PC-3 (cell line): Measurements from ENCODE around the gene CBARP. TPM values are rescaled to one million over a fixed set of nuclear protein-coding genes. Genes with fewer than 3 reads are reported as not detected.

Experiments
- ATAC-seq: fragments of 200-7000 bp; cut with Tn5 transposase; 2 replicates; pipeline ENCODE4 v1.9.1; 2020; ENCODE audit warnings: mild to moderate bottlenecking, moderate library complexity
- BruUV-seq: library from RNA; stranded (reverse); fragments of 400-500 nt; replicated peaks from 2 replicates; lab custom pipeline; 2021; lab: Mats Ljungman, UMichigan
- CTCF ChIA-PET: fragments of 300-600 bp; sonication (Branson Sonifier 250); formaldehyde crosslinking; loops from one replicate; lab custom pipeline; 2022; ENCODE audit warnings: antibody characterized with exemption; lab: Charles Lee
- POLR2A ChIA-PET: fragments of 300-600 bp; sonication (Branson Sonifier 250); formaldehyde crosslinking; loops from one replicate; lab custom pipeline; 2022; ENCODE audit warnings: antibody characterized with exemption; ENCODE audit not compliant: unreplicated experiment; lab: Charles Lee
- DNase-seq: peaks from one replicate; pipeline ENCODE4 v3.0.0-alpha.2; 2015
- H2AFZ ChIP-seq: fragments of 300-600 bp; sonication (generic); 2 replicates; pipeline ENCODE4 v1.6.0; 2016; ENCODE audit warnings: antibody characterized with exemption, low read length
- H3F3A ChIP-seq: fragments of 300-600 bp; sonication (generic); one replicate; pipeline ENCODE4 v1.6.0; 2017; ENCODE audit warnings: antibody characterized with exemption, low read length, control low read depth, mild to moderate bottlenecking; ENCODE audit not compliant: unreplicated experiment
- H3K27ac ChIP-seq: fragments of 300-600 bp; sonication (generic); 2 replicates; pipeline ENCODE4 v1.5.1; 2016; ENCODE audit warnings: mild to moderate bottlenecking, low read length
- H3K27me3 ChIP-seq: fragments of 300-600 bp; sonication (generic); 2 replicates; pipeline ENCODE4 v1.6.1; 2016; ENCODE audit warnings: low read length, mixed read lengths
- H3K36me3 ChIP-seq: fragments of 300-600 bp; sonication (generic); 2 replicates; pipeline ENCODE4 v1.6.1; 2016; ENCODE audit warnings: low read depth, mixed run types, low read length, mixed read lengths
- H3K4me1 ChIP-seq: fragments of 300-600 bp; sonication (generic); 2 replicates; pipeline ENCODE4 v1.5.1; 2016; ENCODE audit warnings: low read length; ENCODE audit not compliant: insufficient read depth
- H3K4me2 ChIP-seq: fragments of 300-600 bp; sonication (generic); 2 replicates; pipeline ENCODE4 v1.6.0; 2016; ENCODE audit warnings: low read length
- H3K4me3 ChIP-seq: fragments of 300-600 bp; sonication (generic); 2 replicates; pipeline ENCODE4 v1.5.1; 2016; ENCODE audit warnings: mild to moderate bottlenecking, low read length, mixed read lengths
- H3K79me2 ChIP-seq: fragments of 300-600 bp; sonication (generic); 2 replicates; pipeline ENCODE4 v1.6.1; 2017; ENCODE audit warnings: low read length, mixed read lengths
- H3K9ac ChIP-seq: fragments of 300-600 bp; sonication (generic); 2 replicates; pipeline ENCODE4 v1.6.0; 2016; ENCODE audit warnings: mild to moderate bottlenecking, low read length
- H3K9me2 ChIP-seq: fragments of 300-600 bp; sonication (generic); replicated peaks from 2 replicates; pipeline ENCODE4 v1.6.1; 2016; ENCODE audit warnings: mixed run types, low read length, mixed read lengths
- H3K9me3 ChIP-seq: fragments of 300-600 bp; sonication (generic); 2 replicates; pipeline ENCODE4 v1.6.1; 2016; ENCODE audit warnings: low read length, mixed read lengths
- H4K20me1 ChIP-seq: fragments of 300-600 bp; sonication (generic); 2 replicates; pipeline ENCODE4 v1.6.1; 2016; ENCODE audit warnings: low read length, mixed read lengths
- EZH2 ChIP-seq: fragments of 300-600 bp; sonication (generic); IDR thresholded peaks from one replicate; pipeline ENCODE4 v1.6.1; 2017; ENCODE audit warnings: antibody characterized with exemption, mild to moderate bottlenecking, low read length; ENCODE audit not compliant: unreplicated experiment
- EZH2phosphoT487 ChIP-seq: fragments of 300-600 bp; sonication (generic); IDR thresholded peaks from 2 replicates; pipeline ENCODE4 v1.6.1; 2018; ENCODE audit warnings: mild to moderate bottlenecking, antibody characterized with exemption, low read length, borderline replicate concordance
- intact Hi-C: fragments of 100-400 bp; cut with micrococcal nuclease; formaldehyde crosslinking; loops from 2 replicates; pipeline ENCODE4 v1.9.0; 2023
- total RNA-seq: library from RNA; depleted of rRNA; stranded (reverse); fragments of >200 nt; gene quantifications from 2 replicates; pipeline ENCODE4 v1.2.3, GENCODE V29; 2014
- TF ChIP-seq, protein P1 (sequence below): fragments of 300-600 bp; sonication (generic); conservative IDR thresholded peaks from 2 replicates; pipeline ENCODE4 v1.5.1; 2017; ENCODE audit warnings: antibody characterized with exemption, low read depth, mild to moderate bottlenecking, low read length

Gene CBARP
- total RNA-seq, 1 experiment from 2014 or later: 3.3 TPM

DNA sequence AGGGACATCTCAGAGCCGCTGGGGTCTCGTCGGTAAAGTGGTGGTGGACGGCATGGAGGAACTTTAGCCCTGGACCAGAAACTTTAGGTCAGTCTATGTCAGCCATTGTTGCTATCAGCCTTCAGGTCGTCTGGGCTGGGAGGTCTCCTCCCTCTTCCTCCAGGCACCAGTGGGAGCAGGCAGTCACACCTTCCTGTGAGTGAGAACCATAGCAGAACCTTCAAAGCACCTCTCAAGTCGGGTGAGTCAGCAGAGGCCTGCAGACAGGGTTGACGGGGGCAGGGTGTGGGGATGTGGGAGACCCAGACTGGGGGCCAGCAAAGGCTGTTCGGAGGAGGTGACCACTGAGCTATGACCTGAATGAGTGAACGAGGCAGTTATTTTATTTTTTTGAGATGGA, 48.4 kb downstream of the CBARP start:
- 0 out of 2 replicates have a peak overlapping the region, but pooled peaks have one; percentile 12 for H3K27ac ChIP-seq

DNA sequence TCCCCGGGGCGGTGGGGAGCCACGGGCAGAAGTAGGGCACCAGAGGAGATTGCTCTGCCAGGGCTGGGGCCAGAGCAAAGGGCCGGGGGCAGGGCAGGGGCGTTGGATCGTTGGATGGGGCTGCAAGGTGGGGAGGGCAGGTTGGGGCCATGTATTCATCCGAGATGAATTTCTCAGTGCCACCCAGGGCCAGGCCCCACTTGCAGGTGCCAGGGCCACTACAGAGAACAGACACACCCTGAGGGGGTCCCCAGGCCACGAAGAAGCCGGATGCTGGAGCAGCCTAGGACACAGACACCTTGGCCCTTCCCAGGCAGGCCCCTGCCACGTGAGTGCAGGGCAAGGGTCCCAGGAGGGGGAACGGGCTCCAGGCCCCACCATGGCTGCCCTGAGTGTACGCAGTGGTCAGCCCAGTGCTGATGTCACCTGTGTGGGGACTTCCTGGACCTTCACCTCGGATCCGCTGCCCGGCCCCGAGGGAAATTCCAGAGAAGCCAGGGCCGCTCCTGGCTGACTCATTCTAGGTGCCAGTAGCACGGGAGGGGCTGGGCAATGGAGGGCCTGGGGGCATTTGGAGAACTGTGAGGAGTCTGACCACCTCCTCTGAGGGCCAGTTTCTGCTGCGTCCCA, 54.1 kb downstream of the CBARP start:
- Histone ChIP-seq H3K27ac (peak overlapping the region; percentile 95), H3K9me3 (no peaks in the 10 kb centered on the region), H3F3A (no peaks in the 10 kb centered on the region), H3K9me2 (no peaks in the 10 kb centered on the region), H2AFZ (0 out of 2 replicates have a peak overlapping the region, but pooled peaks have one; percentile 16), H3K4me1 (peaks cover 40% of the 10 kb centered on the region), H3K36me3 (no peaks in the 10 kb centered on the region), H3K4me3 (no peak overlapping the region), H3K9ac (peak overlapping the region; percentile 77), H3K4me2 (peak overlapping the region; percentile 50), H4K20me1 (no peaks in the 10 kb centered on the region), H3K79me2 (0 out of 2 replicates have a peak, but pooled peaks cover 13% of the 10 kb centered on the region), H3K27me3 (no peaks in the 10 kb centered on the region)
- POLR2A ChIA-PET: no interaction called here
- peak; percentile 92 for DNase-seq
- ATAC-seq: peak; percentile 81
- CTCF ChIA-PET: no interaction called here
- TF ChIP-seq, protein P1, sequence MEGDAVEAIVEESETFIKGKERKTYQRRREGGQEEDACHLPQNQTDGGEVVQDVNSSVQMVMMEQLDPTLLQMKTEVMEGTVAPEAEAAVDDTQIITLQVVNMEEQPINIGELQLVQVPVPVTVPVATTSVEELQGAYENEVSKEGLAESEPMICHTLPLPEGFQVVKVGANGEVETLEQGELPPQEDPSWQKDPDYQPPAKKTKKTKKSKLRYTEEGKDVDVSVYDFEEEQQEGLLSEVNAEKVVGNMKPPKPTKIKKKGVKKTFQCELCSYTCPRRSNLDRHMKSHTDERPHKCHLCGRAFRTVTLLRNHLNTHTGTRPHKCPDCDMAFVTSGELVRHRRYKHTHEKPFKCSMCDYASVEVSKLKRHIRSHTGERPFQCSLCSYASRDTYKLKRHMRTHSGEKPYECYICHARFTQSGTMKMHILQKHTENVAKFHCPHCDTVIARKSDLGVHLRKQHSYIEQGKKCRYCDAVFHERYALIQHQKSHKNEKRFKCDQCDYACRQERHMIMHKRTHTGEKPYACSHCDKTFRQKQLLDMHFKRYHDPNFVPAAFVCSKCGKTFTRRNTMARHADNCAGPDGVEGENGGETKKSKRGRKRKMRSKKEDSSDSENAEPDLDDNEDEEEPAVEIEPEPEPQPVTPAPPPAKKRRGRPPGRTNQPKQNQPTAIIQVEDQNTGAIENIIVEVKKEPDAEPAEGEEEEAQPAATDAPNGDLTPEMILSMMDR: no peak
- TF ChIP-seq EZH2 (no peak), EZH2phosphoT487 (no peak)
- TSS peak; percentile 35 for BruUV-seq
- intact Hi-C loops: no loop called here

More for the DNA sequence above, 48.4 kb downstream of the CBARP start:
- DNase-seq (peak; percentile 37), ATAC-seq (peak; percentile 73)
- Histone ChIP-seq H3K27me3 (no peaks in the 10 kb centered on the region), H4K20me1 (no peaks in the 10 kb centered on the region), H3K9ac (no peak overlapping the region), H2AFZ (no peak overlapping the region), H3K36me3 (no peaks in the 10 kb centered on the region), H3K79me2 (no peaks in the 10 kb centered on the region), H3K4me3 (no peak overlapping the region), H3K9me3 (no peaks in the 10 kb centered on the region), H3F3A (no peaks in the 10 kb centered on the region), H3K4me1 (peaks cover 7% of the 10 kb centered on the region), H3K9me2 (no peaks in the 10 kb centered on the region), H3K4me2 (no peak overlapping the region)
- CTCF ChIA-PET: no interaction called here
- POLR2A ChIA-PET: no interaction called here
- intact Hi-C loops: no loop called here
- no TSS peak for BruUV-seq
- TF ChIP-seq, protein P1: no peak
- TF ChIP-seq EZH2: no peak
- TF ChIP-seq EZH2phosphoT487: no peak

DNA sequence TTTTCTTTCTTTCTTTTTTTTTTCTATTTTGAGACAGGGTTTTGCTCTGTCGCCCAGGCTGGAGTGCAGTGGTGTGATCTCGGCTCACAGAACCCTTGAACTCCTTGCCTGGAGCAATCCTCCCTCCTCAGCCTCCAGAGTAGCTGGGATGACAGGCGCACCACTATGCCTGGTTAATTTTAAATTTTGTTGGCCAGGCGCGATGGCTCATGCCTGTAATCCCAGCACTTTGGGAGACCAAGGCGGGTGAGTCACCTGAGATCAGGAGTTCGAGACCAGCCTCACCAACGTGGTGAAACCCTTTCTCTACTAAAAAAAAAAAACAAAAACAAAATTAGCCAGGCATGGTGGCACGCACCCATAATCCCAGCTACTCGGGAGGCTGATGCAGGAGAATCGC, 55.1 kb downstream of the CBARP start:
- no peaks in the 10 kb centered on the region for H4K20me1 ChIP-seq
- H3F3A ChIP-seq: no peaks in the 10 kb centered on the region
- ChIA-PET POLR2A (no interaction called here), CTCF (no interaction called here)
- 0 out of 2 replicates have a peak, but pooled peaks cover 13% of the 10 kb centered on the region for H3K79me2 ChIP-seq
- no peak overlapping the region for H2AFZ ChIP-seq
- H3K27ac ChIP-seq: peak overlapping the region; percentile 95
- H3K9me2 ChIP-seq: no peaks in the 10 kb centered on the region
- TF ChIP-seq, protein P1: no peak
- TF ChIP-seq EZH2 (no peak), EZH2phosphoT487 (no peak)
- no peak overlapping the region for H3K9ac ChIP-seq
- no peak overlapping the region for H3K4me2 ChIP-seq
- H3K27me3 ChIP-seq: no peaks in the 10 kb centered on the region
- DNase-seq: no peak
- BruUV-seq: no TSS peak
- no peak for ATAC-seq
- H3K4me1 ChIP-seq: peaks cover 44% of the 10 kb centered on the region
- no peaks in the 10 kb centered on the region for H3K9me3 ChIP-seq
- H3K4me3 ChIP-seq: no peak overlapping the region
- intact Hi-C loops: no loop called here
- no peaks in the 10 kb centered on the region for H3K36me3 ChIP-seq
